LNCaP clone FGC (cell line): Measurements from ENCODE around the gene FAM168A.

Source experiments
- DNase-seq: peaks from one replicate; pipeline ENCODE4 v3.0.0-alpha.2; 2011; ENCODE audit warnings: low read depth
- H3K4me3 ChIP-seq: 2 replicates; pipeline ENCODE4 v1.5.1; 2011; ENCODE audit warnings: mild to moderate bottlenecking, low read depth, low read length, control low read depth
- TF ChIP-seq, protein P1 (sequence below): IDR thresholded peaks from 2 replicates; pipeline ENCODE4 v1.5.1; 2012; ENCODE audit warnings: mild to moderate bottlenecking; ENCODE audit not compliant: control insufficient read depth, insufficient read depth; ENCODE audit errors: extremely low read depth

FAM168A gene

DNA sequence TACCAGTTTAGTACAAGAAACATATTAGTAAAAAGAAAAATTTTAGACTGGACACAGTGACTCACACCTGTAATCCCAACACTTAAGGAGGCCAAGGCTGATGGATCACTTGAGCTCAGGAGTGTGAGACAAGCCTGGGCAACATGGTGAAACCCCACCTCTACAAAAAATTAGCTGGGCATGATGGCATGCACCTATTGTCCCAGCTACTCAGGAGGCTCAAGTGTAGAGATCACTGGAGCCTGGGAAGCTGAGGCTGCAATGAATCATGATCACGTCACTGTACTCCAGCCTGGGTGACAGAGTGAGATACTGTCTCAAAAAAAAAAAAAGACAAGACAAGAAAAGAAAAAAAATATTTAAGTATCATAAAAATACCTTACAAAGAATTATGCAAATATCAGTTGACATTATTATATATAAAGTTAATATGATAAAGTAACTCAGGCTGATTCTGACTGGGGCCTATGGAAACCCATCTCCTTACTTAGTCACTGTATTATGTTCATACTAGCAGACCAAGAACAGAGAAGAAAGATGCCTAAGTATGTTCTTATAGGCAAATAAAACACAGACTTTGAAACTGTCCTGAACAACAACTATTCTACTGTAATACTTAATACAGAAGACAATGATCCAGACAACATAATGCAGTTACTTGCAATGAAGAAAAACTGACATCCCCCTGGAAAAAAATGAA is 27.3 kb downstream of the FAM168A start:
- TF ChIP-seq, protein P1, sequence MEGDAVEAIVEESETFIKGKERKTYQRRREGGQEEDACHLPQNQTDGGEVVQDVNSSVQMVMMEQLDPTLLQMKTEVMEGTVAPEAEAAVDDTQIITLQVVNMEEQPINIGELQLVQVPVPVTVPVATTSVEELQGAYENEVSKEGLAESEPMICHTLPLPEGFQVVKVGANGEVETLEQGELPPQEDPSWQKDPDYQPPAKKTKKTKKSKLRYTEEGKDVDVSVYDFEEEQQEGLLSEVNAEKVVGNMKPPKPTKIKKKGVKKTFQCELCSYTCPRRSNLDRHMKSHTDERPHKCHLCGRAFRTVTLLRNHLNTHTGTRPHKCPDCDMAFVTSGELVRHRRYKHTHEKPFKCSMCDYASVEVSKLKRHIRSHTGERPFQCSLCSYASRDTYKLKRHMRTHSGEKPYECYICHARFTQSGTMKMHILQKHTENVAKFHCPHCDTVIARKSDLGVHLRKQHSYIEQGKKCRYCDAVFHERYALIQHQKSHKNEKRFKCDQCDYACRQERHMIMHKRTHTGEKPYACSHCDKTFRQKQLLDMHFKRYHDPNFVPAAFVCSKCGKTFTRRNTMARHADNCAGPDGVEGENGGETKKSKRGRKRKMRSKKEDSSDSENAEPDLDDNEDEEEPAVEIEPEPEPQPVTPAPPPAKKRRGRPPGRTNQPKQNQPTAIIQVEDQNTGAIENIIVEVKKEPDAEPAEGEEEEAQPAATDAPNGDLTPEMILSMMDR = no peak
- no peak overlapping the region for H3K4me3 ChIP-seq
- no peak for DNase-seq

DNA sequence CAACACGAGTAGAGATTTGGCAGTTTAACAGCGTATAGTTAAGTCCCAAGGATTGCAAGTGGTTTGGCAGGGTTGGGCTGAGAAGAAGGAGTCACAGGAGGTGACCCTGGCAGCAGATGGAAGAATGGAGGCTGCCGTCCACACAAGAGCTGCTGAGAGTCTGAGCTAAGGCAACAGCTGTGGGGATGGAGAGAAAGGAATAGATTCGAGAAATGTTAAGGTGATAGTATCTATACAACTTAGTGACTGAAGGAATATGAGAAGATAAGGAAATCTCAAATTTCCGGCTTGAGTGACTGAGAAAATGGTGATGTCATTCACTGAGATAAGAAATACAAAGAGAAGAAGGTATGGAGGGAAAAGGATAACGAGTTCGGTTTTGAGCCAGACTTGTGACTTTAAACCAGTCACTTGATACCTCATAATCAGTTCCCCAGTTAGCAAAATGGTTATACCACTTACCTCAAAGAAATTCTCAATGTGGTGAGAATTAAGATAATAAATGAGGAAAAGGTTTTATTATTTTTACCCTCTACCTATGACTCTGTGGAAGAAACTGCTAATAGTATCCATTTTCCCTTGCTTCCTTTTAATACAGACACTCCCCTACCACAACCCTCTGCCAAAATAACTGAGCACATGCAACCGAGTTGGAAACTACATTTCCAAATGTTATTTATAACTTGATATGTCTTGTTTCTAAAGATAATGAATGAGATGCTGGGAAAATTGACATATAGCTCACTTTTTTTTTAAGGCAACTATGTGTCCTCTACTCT is 30.7 kb downstream of the FAM168A start:
- H3K4me3 ChIP-seq = no peak overlapping the region
- TF ChIP-seq, protein P1 = no peak
- no peak for DNase-seq

DNA sequence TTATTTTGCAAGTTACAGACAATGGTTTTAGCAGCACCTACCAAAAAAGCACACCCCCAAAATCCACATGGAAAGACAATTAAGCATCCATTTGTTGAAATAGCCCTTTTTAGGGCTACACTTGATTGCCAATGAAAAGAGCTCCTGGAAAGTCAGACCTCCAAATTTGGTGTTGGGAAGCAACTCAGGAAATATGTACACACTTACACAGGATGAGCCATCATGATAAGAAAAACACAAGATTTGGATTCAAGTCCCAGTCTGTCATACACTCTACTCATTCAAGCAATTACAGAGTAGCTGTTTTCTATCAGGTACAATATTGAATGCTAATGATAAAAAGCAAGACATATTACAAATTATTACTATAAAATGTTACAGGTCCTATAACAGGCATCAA is 31.5 kb downstream of the FAM168A start:
- TF ChIP-seq, protein P1 = no peak
- H3K4me3 ChIP-seq = no peak overlapping the region

DNA sequence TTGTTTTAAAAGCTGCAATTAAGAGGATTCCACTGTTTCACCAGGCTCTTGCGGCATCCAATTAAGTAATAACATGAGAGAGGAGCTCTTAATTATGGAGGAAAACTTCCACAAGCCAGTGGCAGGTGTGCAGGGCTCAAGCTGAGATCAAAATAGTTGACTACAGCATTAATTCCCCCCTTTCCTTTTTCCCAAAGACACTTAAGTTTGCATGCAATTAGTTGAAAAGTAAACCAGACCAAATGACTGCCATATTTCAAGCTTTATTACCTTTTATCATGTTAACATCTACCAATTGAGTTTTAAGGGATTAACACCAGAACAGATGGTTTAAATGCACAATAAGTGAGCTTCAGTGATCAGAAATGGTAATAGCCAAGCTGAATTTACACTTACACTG is 32.1 kb downstream of the FAM168A start:
- no peak for DNase-seq
- no peak overlapping the region for H3K4me3 ChIP-seq
- TF ChIP-seq, protein P1 = no peak

More for the DNA sequence above, 31.5 kb downstream of the FAM168A start:
- DNase-seq = no peak

DNA sequence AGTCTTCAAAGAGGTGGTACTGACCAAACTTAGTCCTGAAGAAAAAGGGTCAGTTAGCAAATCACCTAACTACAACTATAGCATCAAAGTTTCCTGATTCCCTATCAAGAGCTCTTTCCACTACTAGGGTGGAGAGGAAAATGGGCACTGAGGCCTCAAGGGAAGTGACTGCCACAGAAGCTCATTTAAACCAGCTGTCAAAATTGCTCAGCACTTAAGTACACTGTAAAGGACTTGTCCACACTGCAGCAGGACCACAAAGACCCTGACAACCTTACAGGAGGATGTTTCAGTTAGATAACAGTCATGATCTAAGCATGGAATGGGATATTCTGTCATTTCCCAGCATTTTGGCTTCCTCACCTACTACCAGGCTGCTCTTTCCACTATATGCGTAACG is 33.0 kb downstream of the FAM168A start:
- H3K4me3 ChIP-seq = no peak overlapping the region
- no peak for DNase-seq
- TF ChIP-seq, protein P1 = no peak

DNA sequence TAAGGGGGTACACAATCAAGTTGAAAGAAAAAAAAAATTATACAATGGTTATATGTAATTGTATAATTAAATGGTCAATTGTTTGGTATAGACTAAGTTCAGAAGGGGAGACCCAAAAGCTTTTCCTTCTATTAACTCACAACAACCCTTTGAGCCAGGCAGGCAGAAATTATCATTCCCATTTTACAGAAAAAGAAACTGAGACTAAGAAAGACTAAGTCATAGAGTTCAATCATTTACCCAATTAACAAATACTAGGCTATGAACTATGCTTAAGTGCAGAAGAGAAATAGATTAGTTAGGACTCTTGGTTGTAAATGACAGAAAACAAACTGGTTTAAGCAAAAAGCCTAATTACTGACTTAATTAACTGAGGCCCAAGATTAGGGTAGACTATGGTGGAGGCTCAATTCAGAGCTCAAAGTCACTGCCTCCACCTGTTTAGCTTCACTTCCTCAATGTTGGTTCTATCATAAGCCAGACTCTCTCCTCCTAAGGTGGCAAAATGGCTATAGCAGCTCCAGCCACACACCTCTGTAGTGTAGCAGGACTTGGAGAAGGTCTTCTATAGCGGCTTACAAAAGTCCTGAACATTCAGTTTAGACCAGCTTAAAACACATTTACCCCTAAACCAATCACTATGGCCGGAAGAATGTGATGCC is 34.2 kb downstream of the FAM168A start:
- no peak for DNase-seq

More for the DNA sequence above, 34.2 kb downstream of the FAM168A start:
- TF ChIP-seq, protein P1 = no peak
- no peak overlapping the region for H3K4me3 ChIP-seq
